Eye (tissue), 1 donor: ENCODE results near the gene ABCB4.
"Not testable (repeated sequence)": the region's sequence is repeated elsewhere in the genome, so short reads cannot be mapped to it uniquely, and the experiment has no call there.

Experiments used
- DNase-seq: peaks from one replicate; pipeline ENCODE4 v3.0.0-alpha.2; 2015

Gene ABCB4

GRCh38 chr7:87474533-87475358, 734 bp downstream of the ABCB4 start:
- DNase-seq: peak; percentile 70

GRCh38 chr7:87473986-87474385, 1.5 kb downstream of the ABCB4 start:
- peak; percentile 23 for DNase-seq

- no peak for DNase-seq
These were observed 2.3 kb downstream of the ABCB4 start for GRCh38 chr7:87473192-87473591.

GRCh38 chr7:87471473-87471872, 4.0 kb downstream of the ABCB4 start:
- DNase-seq: no peak

- DNase-seq: not testable (repeated sequence)
These were observed 6.3 kb downstream of the ABCB4 start for GRCh38 chr7:87469204-87469603.

GRCh38 chr7:87465534-87465880, 10.0 kb downstream of the ABCB4 start:
- DNase-seq: not testable (repeated sequence)

- DNase-seq: not testable (repeated sequence)
These were observed 10.5 kb downstream of the ABCB4 start for GRCh38 chr7:87464830-87465533.

- DNase-seq: no peak
These were observed 11.5 kb downstream of the ABCB4 start for GRCh38 chr7:87463982-87464381.

GRCh38 chr7:87460444-87460843, 15.0 kb downstream of the ABCB4 start:
- not testable (repeated sequence) for DNase-seq

GRCh38 chr7:87459941-87460340, 15.5 kb downstream of the ABCB4 start:
- DNase-seq: no peak

GRCh38 chr7:87458148-87458547, 17.3 kb downstream of the ABCB4 start:
- no peak for DNase-seq

- DNase-seq: no peak
These were observed 19.2 kb downstream of the ABCB4 start for GRCh38 chr7:87456247-87456646.

- DNase-seq: no peak
These were observed 23.2 kb downstream of the ABCB4 start for GRCh38 chr7:87452279-87452678.

GRCh38 chr7:87451187-87451586, 24.3 kb downstream of the ABCB4 start:
- DNase-seq: no peak

GRCh38 chr7:87450706-87451105, 24.8 kb downstream of the ABCB4 start:
- DNase-seq: no peak

GRCh38 chr7:87448388-87448787, 27.1 kb downstream of the ABCB4 start:
- DNase-seq: peak; percentile 77

- DNase-seq: no peak
These were observed 28.3 kb downstream of the ABCB4 start for GRCh38 chr7:87447116-87447635.

GRCh38 chr7:87445897-87446296, 29.6 kb downstream of the ABCB4 start:
- DNase-seq: no peak

GRCh38 chr7:87435546-87435945, 39.9 kb downstream of the ABCB4 start:
- DNase-seq: no peak

- DNase-seq: no peak
These were observed 42.9 kb downstream of the ABCB4 start for GRCh38 chr7:87432536-87432935.

- no peak for DNase-seq
These were observed 48.2 kb downstream of the ABCB4 start for GRCh38 chr7:87427288-87427687.

GRCh38 chr7:87426160-87426559, 49.3 kb downstream of the ABCB4 start:
- DNase-seq: no peak

- no peak for DNase-seq
These were observed 51.4 kb downstream of the ABCB4 start for GRCh38 chr7:87424075-87424474.

- DNase-seq: no peak
These were observed 55.3 kb downstream of the ABCB4 start for GRCh38 chr7:87420173-87420572.
